Astrocyte (in vitro differentiated cells and primary cell): ENCODE data around the gene HRAS.

ENCODE experiments used
- CTCF ChIP-seq: IDR thresholded peaks from 2 replicates; pipeline ENCODE4 v1.5.1; 2011; ENCODE audit warnings: low read depth, mild to moderate bottlenecking, inconsistent platforms, low read length, moderate library complexity; ENCODE audit not compliant: insufficient read depth
- EZH2 ChIP-seq: IDR thresholded peaks from 2 replicates; pipeline ENCODE4 v1.6.1; 2012; ENCODE audit warnings: mild to moderate bottlenecking, low read length, inconsistent platforms; ENCODE audit not compliant: insufficient read depth

GRCh38 chr11:575996-576768 is 40.8 kb upstream of the HRAS start, which contains the start of gene PHRF1:
- no peak for TF ChIP-seq CTCF
- TF ChIP-seq EZH2 = no peak
